Measurements from ENCODE around the gene KMT2A.

Gene KMT2A

GRCh38 chr11:118574636-118575035 is 138.3 kb downstream of the KMT2A start:
- DNase-seq (ENCODE audit: insufficient read length, low spot score) = no peak
- FAIRE-seq = no peak
